Measurements from ENCODE around the gene AK1.
"Not testable (repeated sequence)": the region's sequence is repeated elsewhere in the genome, so short reads cannot be mapped to it uniquely, and the experiment has no call there.

The AK1 gene

DNA sequence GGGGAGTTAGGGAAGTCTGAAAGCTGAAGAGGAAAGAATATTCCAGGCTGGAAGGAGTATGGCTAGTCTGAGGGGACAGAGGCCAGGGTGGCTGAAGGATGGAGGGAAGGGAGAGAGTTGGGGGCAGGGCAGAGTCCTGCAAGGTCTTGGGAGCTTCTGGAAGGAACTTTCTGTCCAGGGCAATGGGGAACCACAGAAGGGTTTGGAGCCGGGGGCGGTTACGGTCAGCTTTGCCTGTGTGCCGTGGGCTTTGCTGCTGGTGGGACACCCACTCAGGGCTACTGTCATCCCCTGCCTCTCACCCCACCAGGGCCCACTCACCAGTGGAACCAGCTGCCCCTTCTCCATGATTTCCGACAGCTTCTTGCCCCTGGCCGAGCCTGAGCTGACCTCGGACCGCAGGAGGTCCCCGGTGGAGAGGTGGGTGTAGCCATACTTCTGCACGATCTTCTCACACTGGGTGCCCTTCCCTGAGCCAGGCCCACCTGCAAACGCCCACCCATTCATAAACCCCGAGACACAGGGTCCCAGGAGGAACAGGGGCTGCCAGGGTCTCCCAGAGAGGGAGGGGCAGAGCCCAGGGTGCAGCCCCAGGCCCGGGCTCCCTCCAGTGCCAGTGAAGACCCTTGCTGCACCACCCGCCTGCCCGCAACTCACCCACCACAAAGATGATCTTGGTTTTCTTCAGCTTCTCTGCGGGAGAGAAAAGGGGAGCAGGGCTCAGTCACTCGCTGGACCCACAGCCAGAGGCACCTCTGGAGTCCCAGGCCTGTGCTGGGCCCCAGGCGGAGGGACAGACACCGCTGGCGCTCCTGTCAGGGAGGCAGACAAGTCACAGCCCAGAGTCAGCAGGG, 4.9 kb downstream of the AK1 start:
- H3K9me2 ChIP-seq (ENCODE audit: low read depth, low read length): no peaks in the 10 kb centered on the region
- H3K4me1 ChIP-seq (ENCODE audit: insufficient read depth, low read length, severe bottlenecking): no peaks in the 10 kb centered on the region
- no peak overlapping the region for H3K27ac ChIP-seq (ENCODE audit: low read depth, low read length, poor library complexity, severe bottlenecking)
- H3K79me2 ChIP-seq (ENCODE audit: insufficient read depth, low read length): no peaks in the 10 kb centered on the region
- no peak overlapping the region for H3K4me3 ChIP-seq (ENCODE audit: low read depth, low read length, poor library complexity, severe bottlenecking)
- H3K9me3 ChIP-seq (ENCODE audit: low read length): no peaks in the 10 kb centered on the region
- H3K36me3 ChIP-seq (ENCODE audit: insufficient read depth, low read length): no peaks in the 10 kb centered on the region
- H4K20me1 ChIP-seq (ENCODE audit: insufficient read depth, low read length): no peaks in the 10 kb centered on the region
- no peak overlapping the region for H3K9ac ChIP-seq (ENCODE audit: low read length)
- no peak overlapping the region for H2AFZ ChIP-seq (ENCODE audit: low read length)
- TF ChIP-seq, protein P1, sequence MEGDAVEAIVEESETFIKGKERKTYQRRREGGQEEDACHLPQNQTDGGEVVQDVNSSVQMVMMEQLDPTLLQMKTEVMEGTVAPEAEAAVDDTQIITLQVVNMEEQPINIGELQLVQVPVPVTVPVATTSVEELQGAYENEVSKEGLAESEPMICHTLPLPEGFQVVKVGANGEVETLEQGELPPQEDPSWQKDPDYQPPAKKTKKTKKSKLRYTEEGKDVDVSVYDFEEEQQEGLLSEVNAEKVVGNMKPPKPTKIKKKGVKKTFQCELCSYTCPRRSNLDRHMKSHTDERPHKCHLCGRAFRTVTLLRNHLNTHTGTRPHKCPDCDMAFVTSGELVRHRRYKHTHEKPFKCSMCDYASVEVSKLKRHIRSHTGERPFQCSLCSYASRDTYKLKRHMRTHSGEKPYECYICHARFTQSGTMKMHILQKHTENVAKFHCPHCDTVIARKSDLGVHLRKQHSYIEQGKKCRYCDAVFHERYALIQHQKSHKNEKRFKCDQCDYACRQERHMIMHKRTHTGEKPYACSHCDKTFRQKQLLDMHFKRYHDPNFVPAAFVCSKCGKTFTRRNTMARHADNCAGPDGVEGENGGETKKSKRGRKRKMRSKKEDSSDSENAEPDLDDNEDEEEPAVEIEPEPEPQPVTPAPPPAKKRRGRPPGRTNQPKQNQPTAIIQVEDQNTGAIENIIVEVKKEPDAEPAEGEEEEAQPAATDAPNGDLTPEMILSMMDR (IDR thresholded peaks at IDR 0.05; ENCODE audit: low read length): no peak
- TF ChIP-seq EZH2 (IDR thresholded peaks at IDR 0.05; ENCODE audit: borderline replicate concordance, low read length): no peak
- H3K27me3 ChIP-seq (ENCODE audit: insufficient read depth, low read length): peaks cover 13% of the 10 kb centered on the region; the same call in 1 of the 2 replicates
- H3F3A ChIP-seq (ENCODE audit: insufficient read depth, low read length): no peaks in the 10 kb centered on the region
- H3K4me2 ChIP-seq (ENCODE audit: low read length): no peak overlapping the region

DNA sequence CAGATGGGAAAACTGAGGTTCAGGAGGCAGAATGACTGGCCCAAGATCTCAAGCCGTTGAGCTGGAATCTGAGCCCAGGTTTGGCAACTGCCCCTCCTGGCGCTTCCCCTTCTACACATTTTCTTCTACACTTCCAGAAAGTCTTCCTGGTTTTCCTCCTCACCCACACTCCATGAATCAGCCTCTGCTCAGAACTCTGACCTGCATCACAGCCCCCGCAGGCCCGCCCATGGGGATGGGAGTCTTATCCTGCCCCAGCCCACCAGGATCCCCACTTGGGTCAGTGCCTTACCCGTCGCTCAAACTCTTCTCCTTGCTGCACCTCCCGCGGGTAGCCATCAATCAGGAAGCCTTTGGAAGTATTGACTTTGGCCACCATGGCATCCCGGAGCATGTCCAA, 5.9 kb downstream of the AK1 start:
- no peak overlapping the region for H3K9ac ChIP-seq (ENCODE audit: low read length)
- no peak overlapping the region for H3K4me3 ChIP-seq (ENCODE audit: low read depth, low read length, poor library complexity, severe bottlenecking)
- peaks cover 13% of the 10 kb centered on the region; the same call in 1 of the 2 replicates for H3K27me3 ChIP-seq (ENCODE audit: insufficient read depth, low read length)
- no peaks in the 10 kb centered on the region for H3K4me1 ChIP-seq (ENCODE audit: insufficient read depth, low read length, severe bottlenecking)
- H3K79me2 ChIP-seq (ENCODE audit: insufficient read depth, low read length): no peaks in the 10 kb centered on the region
- H3K9me2 ChIP-seq (ENCODE audit: low read depth, low read length): no peaks in the 10 kb centered on the region
- H3K27ac ChIP-seq (ENCODE audit: low read depth, low read length, poor library complexity, severe bottlenecking): no peak overlapping the region
- no peaks in the 10 kb centered on the region for H3K9me3 ChIP-seq (ENCODE audit: low read length)
- H3K4me2 ChIP-seq (ENCODE audit: low read length): no peak overlapping the region
- no peak for TF ChIP-seq EZH2 (IDR thresholded peaks at IDR 0.05; ENCODE audit: borderline replicate concordance, low read length)
- TF ChIP-seq, protein P1 (IDR thresholded peaks at IDR 0.05; ENCODE audit: low read length): no peak
- no peaks in the 10 kb centered on the region for H4K20me1 ChIP-seq (ENCODE audit: insufficient read depth, low read length)
- H3K36me3 ChIP-seq (ENCODE audit: insufficient read depth, low read length): no peaks in the 10 kb centered on the region
- H2AFZ ChIP-seq (ENCODE audit: low read length): no peak overlapping the region
- H3F3A ChIP-seq (ENCODE audit: insufficient read depth, low read length): no peaks in the 10 kb centered on the region

DNA sequence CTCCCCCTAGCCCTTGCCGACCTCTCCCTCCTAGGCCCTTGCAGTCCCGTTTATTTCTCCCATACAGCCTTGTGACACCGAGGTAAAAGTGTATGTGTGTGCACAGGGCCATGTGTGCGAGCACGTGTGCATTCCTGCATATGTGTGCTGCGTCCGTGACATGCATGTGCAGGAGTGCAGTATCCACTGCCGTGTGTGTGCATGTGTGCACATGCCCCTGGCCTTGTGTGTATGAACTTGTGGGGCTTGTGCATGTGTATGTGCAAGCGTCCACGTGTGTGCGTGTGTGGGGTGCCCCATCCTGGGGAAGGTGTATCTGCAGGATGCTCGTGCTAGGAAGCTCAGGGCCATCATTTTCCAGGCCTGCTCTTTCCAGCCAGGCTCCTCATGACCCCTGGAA, 6.6 kb downstream of the AK1 start:
- H3K4me2 ChIP-seq (ENCODE audit: low read length): no peak overlapping the region
- no peaks in the 10 kb centered on the region for H3K36me3 ChIP-seq (ENCODE audit: insufficient read depth, low read length)
- no peaks in the 10 kb centered on the region for H4K20me1 ChIP-seq (ENCODE audit: insufficient read depth, low read length)
- peaks cover 13% of the 10 kb centered on the region; the same call in 1 of the 2 replicates for H3K27me3 ChIP-seq (ENCODE audit: insufficient read depth, low read length)
- no peak overlapping the region for H3K4me3 ChIP-seq (ENCODE audit: low read depth, low read length, poor library complexity, severe bottlenecking)
- H3K4me1 ChIP-seq (ENCODE audit: insufficient read depth, low read length, severe bottlenecking): peaks cover 2% of the 10 kb centered on the region
- no peaks in the 10 kb centered on the region for H3F3A ChIP-seq (ENCODE audit: insufficient read depth, low read length)
- no peak for TF ChIP-seq EZH2 (IDR thresholded peaks at IDR 0.05; ENCODE audit: borderline replicate concordance, low read length)
- TF ChIP-seq, protein P1 (IDR thresholded peaks at IDR 0.05; ENCODE audit: low read length): no peak
- no peak overlapping the region for H3K9ac ChIP-seq (ENCODE audit: low read length)
- no peaks in the 10 kb centered on the region for H3K9me2 ChIP-seq (ENCODE audit: low read depth, low read length)
- no peaks in the 10 kb centered on the region for H3K79me2 ChIP-seq (ENCODE audit: insufficient read depth, low read length)
- no peak overlapping the region for H3K27ac ChIP-seq (ENCODE audit: low read depth, low read length, poor library complexity, severe bottlenecking)
- no peaks in the 10 kb centered on the region for H3K9me3 ChIP-seq (ENCODE audit: low read length)
- no peak overlapping the region for H2AFZ ChIP-seq (ENCODE audit: low read length)

DNA sequence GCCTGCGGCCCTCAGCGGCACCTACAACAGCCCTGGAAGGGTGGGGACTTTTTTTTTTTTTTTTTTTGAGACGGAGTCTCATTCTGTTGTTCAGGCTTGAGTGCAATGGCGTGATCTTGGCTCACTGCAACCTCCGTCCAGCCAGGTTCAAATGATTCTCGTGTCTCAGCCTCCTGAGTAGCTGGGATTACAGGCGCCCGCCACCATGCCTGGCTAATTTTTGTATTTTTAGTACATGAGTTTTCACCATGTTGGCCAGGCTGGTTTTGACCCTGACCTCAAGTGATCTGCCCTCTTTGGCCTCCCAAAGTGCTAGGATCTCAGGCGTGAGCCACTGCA, 7.4 kb downstream of the AK1 start:
- not testable (repeated sequence) for H3K79me2 ChIP-seq (ENCODE audit: insufficient read depth, low read length); H4K20me1 ChIP-seq (ENCODE audit: insufficient read depth, low read length); H3F3A ChIP-seq (ENCODE audit: insufficient read depth, low read length); H3K4me3 ChIP-seq (ENCODE audit: low read depth, low read length, poor library complexity, severe bottlenecking); H3K4me2 ChIP-seq (ENCODE audit: low read length); H3K27ac ChIP-seq (ENCODE audit: low read depth, low read length, poor library complexity, severe bottlenecking); H2AFZ ChIP-seq (ENCODE audit: low read length); H3K9me3 ChIP-seq (ENCODE audit: low read length); H3K4me1 ChIP-seq (ENCODE audit: insufficient read depth, low read length, severe bottlenecking); H3K9ac ChIP-seq (ENCODE audit: low read length); H3K36me3 ChIP-seq (ENCODE audit: insufficient read depth, low read length); H3K9me2 ChIP-seq (ENCODE audit: low read depth, low read length)
- peaks cover 13% of the 10 kb centered on the region; the same call in 1 of the 2 replicates for H3K27me3 ChIP-seq (ENCODE audit: insufficient read depth, low read length)

Data from OCI-LY1 (cell line).